ENCODE results near the gene CUBN.

GRCh38 chr10:16814012-16814411 lies 315.6 kb downstream of the CUBN start:
- TF ChIP-seq CTCF (IDR thresholded peaks at IDR 0.05; ENCODE audit: insufficient read depth, low read length) (no peak), POLR2AphosphoS5 (IDR thresholded peaks at IDR 0.05; ENCODE audit: low read depth) (no peak), REST (IDR thresholded peaks at IDR 0.05; ENCODE audit: insufficient replicate concordance, low read depth) (no peak), GABPA (IDR thresholded peaks at IDR 0.05; ENCODE audit: low read depth) (no peak)
